K562 (cell line): ENCODE results near the gene B4GALT5. TPM values are rescaled to one million over a fixed set of nuclear protein-coding genes. Genes with fewer than 3 reads are reported as not detected.

Source experiments
- ATAC-seq: fragments of 200-7000 bp; cut with Tn5 transposase; 3 replicates; pipeline ENCODE4 v1.9.1; 2020; ENCODE audit warnings: moderate library complexity
- BruUV-seq: library from RNA; stranded (reverse); fragments of 400-500 nt; replicated peaks from 2 replicates; lab custom pipeline; 2021; lab: Mats Ljungman, UMichigan
- CTCF ChIA-PET: fragments of 300-600 bp; formaldehyde crosslinking; extraction: SDS; loops from one replicate; lab custom pipeline; 2021; ENCODE audit warnings: low intra/inter-chr PET ratio; lab: Yijun Ruan, JAX
- POLR2A ChIA-PET: fragments of 300-600, 350-650 bp; sonication (Branson Sonifier 250); formaldehyde crosslinking; extraction: SDS; loops from one replicate; lab custom pipeline; 2021; ENCODE audit warnings: antibody characterized with exemption, inconsistent platforms; lab: Yijun Ruan, JAX
- DNase-seq, 4 experiments: peaks; one replicate each; pipeline versions ENCODE4 v3.0.0 to v3.0.0-alpha.2; 2011 to 2018; ENCODE audit warnings: low spot score in 3 of 4, mixed read lengths in 3 of 4; ENCODE audit errors: extremely low read depth in 1 of 4
- FAIRE-seq: peaks from 2 replicates; lab custom pipeline; 2011; peaks lifted over from hg19 to GRCh38; lab: Jason Lieb, UNC
- H2AFZ ChIP-seq: 2 replicates; pipeline ENCODE4 v1.6.0; 2011; ENCODE audit warnings: low read depth, low read length, control low read depth, inconsistent platforms
- H3K27ac ChIP-seq: fragments of 200-600 bp; 3 replicates; pipeline ENCODE4 v1.8.0; 2011; ENCODE audit warnings: low read depth, mild to moderate bottlenecking, control low read depth, inconsistent platforms, low read length, moderate library complexity, mixed read lengths; ENCODE audit errors: extremely low read depth
- H3K27me3 ChIP-seq, 2 experiments: fragments of 300-600 bp in 1 of 2; 2 replicates in 1 of 2; 3 replicates in 1 of 2; pipeline versions ENCODE4 v1.6.0 to v1.8.0; 2011; ENCODE audit warnings: inconsistent platforms in 2 of 2, low read length in 2 of 2, mild to moderate bottlenecking in 1 of 2, mixed read lengths in 1 of 2, moderate library complexity in 1 of 2; ENCODE audit not compliant: control insufficient read depth in 2 of 2, insufficient read depth in 2 of 2
- H3K36me3 ChIP-seq: fragments of 300-600 bp; 3 replicates; pipeline ENCODE4 v1.8.0; 2011; ENCODE audit warnings: mild to moderate bottlenecking, low read length, inconsistent platforms; ENCODE audit not compliant: control insufficient read depth, insufficient read depth
- H3K4me1 ChIP-seq, 2 experiments: fragments of 200-600 bp in 1 of 2; replicated peaks in 1 of 2; 2 replicates in 1 of 2; 3 replicates in 1 of 2; pipeline versions ENCODE4 v1.5.1 to v1.8.0; 2011; ENCODE audit warnings: inconsistent platforms in 2 of 2, low read length in 2 of 2, mild to moderate bottlenecking in 1 of 2, mixed read lengths in 1 of 2, moderate library complexity in 1 of 2; ENCODE audit not compliant: control insufficient read depth in 2 of 2, insufficient read depth in 2 of 2
- H3K4me2 ChIP-seq: 2 replicates; pipeline ENCODE4 v1.6.1; 2011; ENCODE audit warnings: low read length, control low read depth, inconsistent platforms, mixed read lengths; ENCODE audit not compliant: insufficient read depth
- H3K4me3 ChIP-seq: fragments of 200-600 bp; sonication (generic), shearing (Covaris generic); 2 replicates; pipeline ENCODE4 v1.5.1; 2016; ENCODE audit warnings: control low read depth, inconsistent platforms
- H3K79me2 ChIP-seq: fragments of 200-600 bp; 3 replicates; pipeline ENCODE4 v1.8.0; 2011; ENCODE audit warnings: low read length, inconsistent platforms; ENCODE audit not compliant: control insufficient read depth, insufficient read depth
- H3K9ac ChIP-seq, 2 experiments: 2 replicates each; pipeline versions ENCODE4 v1.6.0 to v1.6.1; 2011; ENCODE audit warnings: low read depth in 2 of 2, low read length in 2 of 2, control low read depth in 1 of 2, inconsistent platforms in 1 of 2, mild to moderate bottlenecking in 1 of 2, mixed read lengths in 1 of 2; ENCODE audit not compliant: insufficient read depth in 1 of 2
- H3K9me1 ChIP-seq: one replicate; pipeline ENCODE4 v1.6.0; 2011; ENCODE audit warnings: inconsistent platforms, mild to moderate bottlenecking, low read length, moderate library complexity; ENCODE audit not compliant: control insufficient read depth, insufficient read depth
- H3K9me3 ChIP-seq: replicated peaks from 2 replicates; pipeline ENCODE4 v1.5.1; 2011; ENCODE audit warnings: low read depth, low read length, inconsistent platforms; ENCODE audit not compliant: control insufficient read depth, insufficient read depth
- H4K20me1 ChIP-seq: replicated peaks from 2 replicates; pipeline ENCODE4 v1.6.1; 2011; ENCODE audit warnings: low read length, inconsistent platforms, mixed read lengths; ENCODE audit not compliant: control insufficient read depth, insufficient read depth
- C11orf30 ChIP-seq: fragments of 450-650 bp; IDR thresholded peaks from 2 replicates; pipeline ENCODE4 v1.6.1; 2016; ENCODE audit warnings: low read depth, mild to moderate bottlenecking
- WGBS: fragments of 100-300 bp; shearing (Covaris generic); methylation state at CpG from one replicate; pipeline ENCODE4 v1.1.6; 2016; ENCODE audit warnings: low coverage, mixed read lengths; ENCODE audit not compliant: insufficient coverage; ENCODE audit errors: missing lambda C conversion rate; 5-methylcytosine and 5-hydroxymethylcytosine counted together
- in situ Hi-C: fragments of 300-500 bp; cut with MboI; formaldehyde crosslinking; loops from 4 replicates; pipeline ENCODE4 v1.15.0; 2018; ENCODE audit warnings: inconsistent platforms, mixed read lengths
- intact Hi-C: fragments of 100-400 bp; cut with micrococcal nuclease; formaldehyde crosslinking; loops from 2 replicates; pipeline ENCODE4 v1.14.2; 2022
- polyA plus RNA-seq, 8 experiments: library from polyadenylated mRNA; depleted of rRNA in 4 of 8; stranded (reverse) in 5 of 8; unstranded in 3 of 8; fragments of >200 nt; fragmentation: Nextera tagmentation in 2 of 8; fragmentation: Illumina TruSeq in 1 of 8; extraction: Ambion mirVana in 2 of 8; extraction: Trizol in 1 of 8; gene quantifications; 2 replicates each; pipeline versions ENCODE4 v1.2.1 to v1.2.3, GENCODE V29; 2011 to 2014; ENCODE audit warnings: inconsistent platforms in 1 of 8, missing spikeins in 1 of 8
- total RNA-seq, 7 experiments: library from RNA; depleted of rRNA in 6 of 7; stranded (reverse); fragments of >200 nt in 6 of 7; fragmentation: Illumina TruSeq in 2 of 7; extraction: Trizol in 2 of 7; gene quantifications; 2 replicates each; pipeline versions ENCODE4 v1.2.1 to v1.2.3, GENCODE V29; 2011 to 2021; ENCODE audit warnings: low replicate concordance in 1 of 7
- TF ChIP-seq, protein P1 (sequence below): sonication (generic); formaldehyde crosslinking; IDR thresholded peaks from 2 replicates; pipeline ENCODE4 v1.8.0; 2022; ENCODE audit warnings: mild to moderate bottlenecking, missing genetic modification reagents
- TF ChIP-seq, protein P2 (sequence below): fragments of 450-650 bp; IDR thresholded peaks from 2 replicates; pipeline ENCODE4 v1.7.1; 2018; ENCODE audit warnings: mild to moderate bottlenecking, low read depth; ENCODE audit not compliant: partially characterized antibody
- TF ChIP-seq, protein P3 (sequence below): fragments of 250-450 bp; sonication (Bioruptor Pico); IDR thresholded peaks from 2 replicates; pipeline ENCODE4 v1.9.0; 2021; ENCODE audit warnings: mild to moderate bottlenecking

Gene B4GALT5
- total and polyA plus RNA-seq, 9 of the 15 experiments (the other 6 are each of a cell fraction or from before 2014, with no cell fraction given) = 8.5 to 32.6 (median 23.4) TPM

DNA sequence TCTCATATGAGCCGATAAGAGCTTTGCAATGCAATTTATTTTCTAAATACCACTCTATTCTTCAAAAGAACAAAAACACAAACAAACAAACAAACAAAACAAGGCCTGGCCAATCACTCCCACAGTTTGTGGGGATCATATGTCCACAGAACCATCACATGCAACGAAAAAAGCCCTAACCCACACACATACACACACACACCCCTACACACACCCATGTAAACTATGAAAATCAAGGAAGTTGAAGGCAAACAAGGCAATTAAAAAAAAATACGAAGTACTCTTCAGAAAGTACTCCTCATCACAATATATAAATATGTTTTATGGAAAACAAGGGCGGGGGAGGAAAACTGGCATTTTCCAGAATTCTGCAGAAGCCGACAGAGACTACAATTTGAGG is 79.6 kb downstream of the B4GALT5 start:
- Histone ChIP-seq H3K9me1 (no peaks in the 10 kb centered on the region), H3K4me1 (peaks cover 0 to 3% of the 10 kb centered on the region in 2 experiments; a peak in 1 of 5 replicates), H2AFZ (no peak overlapping the region), H3K4me2 (no peak overlapping the region), H3K9ac (no peak overlapping the region), H3K4me3 (no peak overlapping the region), H3K27ac (no peak overlapping the region), H3K79me2 (no peaks in the 10 kb centered on the region)
- POLR2A ChIA-PET = interaction anchor here (0.7 to 1.0 kb wide), 2 partner anchors 10 to 51 kb away, joined by 3 read pairs; no protein-coding TSS in a partner anchor
- intact Hi-C loops = no loop called here
- no TSS peak for BruUV-seq
- in situ Hi-C loops = no loop called here
- no peak for DNase-seq
- no peak for TF ChIP-seq C11orf30
- TF ChIP-seq, protein P1, sequence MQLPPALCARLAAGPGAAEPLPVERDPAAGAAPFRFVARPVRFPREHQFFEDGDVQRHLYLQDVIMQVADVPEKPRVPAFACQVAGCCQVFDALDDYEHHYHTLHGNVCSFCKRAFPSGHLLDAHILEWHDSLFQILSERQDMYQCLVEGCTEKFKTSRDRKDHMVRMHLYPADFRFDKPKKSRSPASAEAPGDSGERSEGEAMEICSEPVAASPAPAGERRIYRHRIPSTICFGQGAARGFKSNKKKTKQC (CRISPR knock-in tag) = no peak
- TF ChIP-seq, protein P2, sequence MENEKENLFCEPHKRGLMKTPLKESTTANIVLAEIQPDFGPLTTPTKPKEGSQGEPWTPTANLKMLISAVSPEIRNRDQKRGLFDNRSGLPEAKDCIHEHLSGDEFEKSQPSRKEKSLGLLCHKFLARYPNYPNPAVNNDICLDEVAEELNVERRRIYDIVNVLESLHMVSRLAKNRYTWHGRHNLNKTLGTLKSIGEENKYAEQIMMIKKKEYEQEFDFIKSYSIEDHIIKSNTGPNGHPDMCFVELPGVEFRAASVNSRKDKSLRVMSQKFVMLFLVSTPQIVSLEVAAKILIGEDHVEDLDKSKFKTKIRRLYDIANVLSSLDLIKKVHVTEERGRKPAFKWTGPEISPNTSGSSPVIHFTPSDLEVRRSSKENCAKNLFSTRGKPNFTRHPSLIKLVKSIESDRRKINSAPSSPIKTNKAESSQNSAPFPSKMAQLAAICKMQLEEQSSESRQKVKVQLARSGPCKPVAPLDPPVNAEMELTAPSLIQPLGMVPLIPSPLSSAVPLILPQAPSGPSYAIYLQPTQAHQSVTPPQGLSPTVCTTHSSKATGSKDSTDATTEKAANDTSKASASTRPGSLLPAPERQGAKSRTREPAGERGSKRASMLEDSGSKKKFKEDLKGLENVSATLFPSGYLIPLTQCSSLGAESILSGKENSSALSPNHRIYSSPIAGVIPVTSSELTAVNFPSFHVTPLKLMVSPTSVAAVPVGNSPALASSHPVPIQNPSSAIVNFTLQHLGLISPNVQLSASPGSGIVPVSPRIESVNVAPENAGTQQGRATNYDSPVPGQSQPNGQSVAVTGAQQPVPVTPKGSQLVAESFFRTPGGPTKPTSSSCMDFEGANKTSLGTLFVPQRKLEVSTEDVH = no peak
- TF ChIP-seq, protein P3, sequence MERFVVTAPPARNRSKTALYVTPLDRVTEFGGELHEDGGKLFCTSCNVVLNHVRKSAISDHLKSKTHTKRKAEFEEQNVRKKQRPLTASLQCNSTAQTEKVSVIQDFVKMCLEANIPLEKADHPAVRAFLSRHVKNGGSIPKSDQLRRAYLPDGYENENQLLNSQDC (CRISPR knock-in tag) = no peak
- TF ChIP-seq, all 486 proteins: peak for 0
- ATAC-seq (no peak), FAIRE-seq (no peak)
- Histone ChIP-seq H3K9me3 (no peaks in the 10 kb centered on the region), H4K20me1 (peaks cover 6% of the 10 kb centered on the region), H3K27me3 (no peaks in the 10 kb centered on the region), H3K36me3 (peaks cover 60% of the 10 kb centered on the region)
- CTCF ChIA-PET = no interaction called here
- 90% methylated on average over 5 of the region's 5 CpGs for WGBS
